Activated CD4-positive, CD25-positive, alpha-beta regulatory T cell treated with anti-CD3 and anti-CD28 coated beads, Interleukin-2, amount 50 U/mL, for 16 hours (primary cell): Measurements from ENCODE around the gene CDS2.

Source experiments
- DNase-seq: peaks from one replicate; pipeline ENCODE4 v3.0.0-alpha.2; 2020; ENCODE audit warnings: low read depth, low spot score

The CDS2 gene

DNA sequence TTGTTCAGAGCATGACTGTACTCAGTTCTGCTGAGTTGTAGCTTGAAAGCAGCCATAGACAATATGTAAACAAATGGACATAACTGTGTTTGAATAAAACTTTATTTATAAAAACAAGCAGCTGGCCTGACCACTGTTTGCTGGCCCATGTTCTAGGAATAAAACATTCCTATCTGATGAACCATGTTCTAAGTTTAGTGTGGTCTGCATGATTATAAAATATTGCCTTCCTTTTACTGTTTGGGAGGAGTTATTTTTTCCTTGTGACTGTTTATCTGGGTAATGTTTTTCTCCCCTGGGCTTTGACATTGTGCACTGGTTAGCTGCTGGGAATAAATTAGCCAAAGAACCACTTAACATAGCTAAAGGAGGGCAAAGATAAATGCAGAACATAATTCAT is 55.1 kb downstream of the CDS2 start:
- DNase-seq: no peak

DNA sequence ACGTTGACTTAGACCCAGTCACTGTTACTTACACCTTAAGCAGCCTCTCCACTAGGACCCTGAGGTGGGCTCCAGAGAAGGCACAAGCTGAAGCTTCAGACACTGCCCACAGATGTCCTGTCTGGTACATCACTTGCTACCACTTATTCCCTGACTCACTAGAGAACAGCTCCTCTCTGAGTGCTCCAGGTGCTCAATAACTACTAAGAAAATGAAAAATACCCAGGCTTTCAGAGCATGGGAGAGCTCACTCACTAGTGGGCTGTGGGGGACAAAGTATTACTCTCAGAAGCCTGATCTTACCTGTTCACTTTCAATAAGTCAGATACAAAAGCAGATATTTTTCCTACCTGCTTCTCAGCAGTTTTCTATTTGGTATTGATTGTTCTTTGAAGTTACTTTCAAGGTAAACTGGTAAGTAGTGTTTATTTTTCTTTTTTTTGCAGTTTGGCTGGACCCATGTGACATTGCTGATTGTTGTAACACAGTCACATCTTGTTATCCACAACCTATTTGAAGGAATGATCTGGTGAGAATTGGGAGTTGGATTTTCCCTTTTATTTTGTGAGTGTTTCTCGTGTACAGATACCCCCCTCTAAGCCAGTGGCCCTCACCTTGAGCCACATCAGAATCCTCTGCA is 55.9 kb downstream of the CDS2 start:
- no peak for DNase-seq

DNA sequence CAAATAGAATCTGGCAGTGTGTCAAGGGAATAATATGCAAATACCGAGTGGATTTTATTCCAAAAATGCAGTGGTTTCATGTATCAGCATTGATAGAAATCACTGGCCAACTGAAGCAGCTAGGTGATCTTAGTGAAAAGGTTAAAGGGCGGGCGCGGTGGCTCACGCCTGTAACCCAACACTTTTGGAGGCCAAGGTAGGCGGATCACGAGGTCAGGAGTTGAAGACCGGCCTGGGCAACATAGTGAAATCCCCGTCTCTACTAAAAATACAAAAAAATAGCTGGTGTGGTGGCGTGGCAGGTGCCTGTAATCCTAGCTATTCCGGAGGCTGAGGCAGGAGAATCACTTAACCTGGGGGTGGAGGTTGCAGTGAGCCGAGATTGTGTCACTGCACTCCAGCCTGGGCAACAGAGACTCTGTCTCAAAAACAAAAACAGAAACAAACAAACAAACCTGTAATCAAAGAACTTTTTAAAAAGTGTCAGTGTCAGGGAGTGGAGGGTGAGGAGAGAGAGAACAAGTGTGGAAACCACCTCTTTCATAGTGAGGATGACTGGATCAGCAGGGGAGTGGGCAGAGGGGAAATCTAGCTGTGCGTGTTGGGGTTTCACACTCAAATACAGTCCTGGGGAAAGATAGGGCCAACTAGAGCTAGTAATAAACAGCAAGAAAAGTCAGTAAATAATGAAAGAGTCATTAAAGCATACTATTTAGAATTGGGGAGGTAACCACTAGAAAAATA is 57.1 kb downstream of the CDS2 start:
- DNase-seq: no peak

DNA sequence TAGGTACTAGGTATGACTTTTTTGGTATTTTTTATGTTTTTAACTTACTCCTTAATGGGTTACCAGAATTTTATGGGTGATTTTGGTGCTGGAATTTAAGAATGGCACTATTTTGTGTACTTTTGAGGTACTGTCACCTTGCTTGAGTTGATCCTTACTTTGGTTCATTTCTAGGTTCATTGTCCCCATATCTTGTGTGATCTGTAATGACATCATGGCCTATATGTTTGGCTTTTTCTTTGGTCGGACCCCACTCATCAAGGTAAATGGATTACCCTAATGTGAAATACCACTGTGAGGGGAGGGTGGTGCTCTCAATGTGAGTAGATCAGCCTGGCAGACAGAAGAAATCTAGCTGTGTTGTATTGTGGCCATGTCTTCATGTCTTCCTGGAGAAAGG is 57.9 kb downstream of the CDS2 start:
- no peak for DNase-seq

DNA sequence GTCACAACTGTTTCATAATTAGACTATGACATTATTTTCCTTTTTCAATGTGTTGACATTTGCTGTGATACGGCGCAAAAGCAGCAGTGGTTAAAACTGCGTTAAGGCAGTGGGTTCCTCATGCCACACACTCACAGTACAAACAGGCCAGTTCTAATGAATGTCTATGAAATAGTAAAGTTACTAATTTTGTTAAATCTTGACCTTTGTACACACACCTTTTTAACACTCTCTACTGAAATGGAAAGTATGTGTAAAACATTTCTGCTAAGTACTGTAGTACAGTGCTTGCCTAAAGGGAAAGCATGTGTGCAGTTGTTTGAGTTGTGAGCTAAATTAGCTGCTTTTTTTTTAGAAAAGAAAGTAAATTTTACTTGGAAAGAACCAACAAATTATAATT is 60.3 kb downstream of the CDS2 start:
- DNase-seq: no peak

DNA sequence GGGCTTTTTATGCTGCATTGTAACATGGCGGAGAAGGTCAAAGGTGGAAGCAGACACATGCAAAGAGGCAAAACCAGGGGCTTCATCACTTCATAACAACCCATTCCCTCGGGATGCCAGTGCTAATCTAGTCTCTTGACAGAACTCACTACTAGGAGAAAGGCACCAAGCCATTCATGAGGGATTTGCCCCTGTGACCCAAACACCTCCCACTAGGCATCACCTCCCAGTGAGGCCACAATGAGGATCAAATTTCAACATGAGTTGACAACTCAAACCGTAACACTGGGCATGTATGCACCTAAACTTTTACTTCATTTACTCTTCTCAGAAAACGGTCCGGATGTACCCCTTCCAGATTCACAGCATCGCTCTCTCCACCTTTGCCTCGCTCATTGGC is 61.9 kb downstream of the CDS2 start:
- DNase-seq: no peak

DNA sequence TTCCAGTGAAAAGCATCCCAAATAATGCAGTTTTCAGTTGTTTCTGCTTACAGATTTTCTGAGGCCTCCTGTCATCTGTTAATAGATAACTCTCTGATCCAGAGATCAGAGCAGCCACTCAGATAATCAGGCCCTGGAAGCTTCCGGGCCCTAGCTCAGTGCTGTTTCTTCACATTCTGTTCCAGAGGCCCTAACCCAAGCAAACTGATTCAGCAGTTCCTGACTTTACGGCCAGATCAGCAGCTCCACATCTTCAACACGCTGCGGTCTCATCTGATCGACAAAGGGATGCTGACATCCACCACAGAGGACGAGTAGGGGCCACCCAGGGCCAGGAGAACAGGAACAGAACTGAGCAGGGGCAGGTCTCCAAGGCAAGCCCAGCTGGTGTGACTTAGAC is 63.1 kb downstream of the CDS2 start:
- no peak for DNase-seq

DNA sequence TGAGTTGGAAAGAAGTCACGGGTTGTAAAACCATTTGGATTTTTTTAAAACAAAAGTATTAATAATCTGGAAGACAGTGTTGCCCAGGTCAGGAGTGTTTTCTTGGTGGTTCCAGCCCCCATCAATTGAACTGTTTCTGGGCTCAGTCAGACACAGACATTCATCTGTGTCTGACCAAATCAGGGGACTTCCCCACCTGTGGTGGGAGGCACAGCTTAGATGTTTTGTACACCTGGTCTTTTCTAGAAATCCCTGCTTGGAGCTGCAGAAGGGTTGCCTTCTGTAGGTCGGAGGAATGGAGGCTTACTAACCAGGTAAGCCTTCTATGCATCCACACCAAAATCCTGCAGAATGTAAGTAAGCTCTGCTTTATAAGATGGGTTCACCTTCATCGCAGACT is 63.6 kb downstream of the CDS2 start:
- no peak for DNase-seq

DNA sequence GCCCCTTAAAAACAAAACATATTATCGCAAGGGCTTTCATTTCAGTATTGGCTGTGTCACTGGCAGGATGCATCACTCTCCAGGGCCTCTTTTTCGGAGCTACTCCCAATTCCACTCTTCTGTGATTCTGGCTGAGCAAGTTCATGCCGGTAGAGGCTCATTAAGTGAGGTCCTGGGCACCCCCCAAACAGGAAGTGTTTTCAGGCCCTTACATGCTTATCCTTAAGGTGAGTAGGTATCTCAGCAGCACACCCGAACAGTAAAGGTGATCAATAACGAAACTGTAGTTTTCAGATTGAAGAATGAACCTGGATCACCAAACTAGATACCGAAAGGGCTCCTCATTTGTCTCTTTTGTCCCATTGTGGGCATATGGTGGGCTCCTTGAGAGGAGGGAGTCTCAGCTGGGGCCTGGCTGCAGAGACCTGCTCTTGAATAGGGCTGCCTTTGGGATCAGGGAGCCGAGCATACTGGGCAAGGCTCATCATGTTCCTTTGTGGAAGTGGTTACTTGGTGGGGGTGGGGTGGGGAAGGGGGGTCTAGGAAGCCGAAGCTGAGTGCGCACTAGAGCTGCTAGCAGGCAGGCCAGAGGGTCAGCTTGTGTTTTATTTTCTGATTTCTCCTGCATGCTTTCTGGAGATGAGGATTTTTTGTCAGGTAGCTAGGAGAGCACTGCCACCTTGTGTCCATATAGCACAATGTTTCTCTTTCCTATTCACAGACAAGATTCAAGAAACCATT is 65.2 kb downstream of the CDS2 start:
- no peak for DNase-seq

DNA sequence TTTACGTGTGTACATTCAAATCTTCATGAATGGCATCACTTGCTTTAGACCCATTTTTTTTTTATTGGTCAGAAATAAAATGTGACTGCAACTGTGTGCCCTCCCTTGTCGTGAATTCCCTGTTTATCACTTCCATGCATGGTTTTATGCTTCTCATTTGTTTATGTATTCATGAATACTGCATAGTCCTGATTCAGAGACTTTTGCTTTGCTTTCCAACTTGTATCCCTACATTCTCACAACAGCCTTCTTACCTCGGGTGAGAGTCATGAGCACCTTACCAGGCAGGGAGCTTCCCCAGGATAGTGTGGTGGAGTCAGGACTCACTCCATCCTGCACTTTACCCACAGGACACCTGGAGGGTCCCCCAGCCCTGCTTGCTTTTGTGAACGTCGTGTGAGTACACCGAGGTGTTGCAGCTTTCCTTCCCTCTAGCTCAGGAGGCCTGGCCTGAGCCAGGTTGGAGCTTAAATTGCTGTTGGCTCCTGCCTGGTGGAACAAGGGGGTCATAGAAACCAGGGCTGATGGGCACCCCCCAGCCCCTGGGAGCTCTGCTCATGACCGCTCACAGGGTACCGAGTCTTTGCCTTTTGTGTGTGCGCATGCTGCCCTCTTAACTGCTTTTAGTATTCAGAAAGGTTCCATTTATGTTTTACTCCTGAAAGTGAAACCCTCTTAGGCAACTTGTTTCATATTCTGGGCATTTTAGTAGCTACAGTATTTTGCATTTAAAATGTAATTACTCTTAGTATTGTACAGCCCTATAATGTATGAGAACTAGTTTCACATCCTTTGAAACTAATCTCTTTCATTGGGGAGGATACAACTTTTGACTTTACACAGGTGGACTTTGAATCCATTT is 66.0 kb downstream of the CDS2 start:
- no peak for DNase-seq

DNA sequence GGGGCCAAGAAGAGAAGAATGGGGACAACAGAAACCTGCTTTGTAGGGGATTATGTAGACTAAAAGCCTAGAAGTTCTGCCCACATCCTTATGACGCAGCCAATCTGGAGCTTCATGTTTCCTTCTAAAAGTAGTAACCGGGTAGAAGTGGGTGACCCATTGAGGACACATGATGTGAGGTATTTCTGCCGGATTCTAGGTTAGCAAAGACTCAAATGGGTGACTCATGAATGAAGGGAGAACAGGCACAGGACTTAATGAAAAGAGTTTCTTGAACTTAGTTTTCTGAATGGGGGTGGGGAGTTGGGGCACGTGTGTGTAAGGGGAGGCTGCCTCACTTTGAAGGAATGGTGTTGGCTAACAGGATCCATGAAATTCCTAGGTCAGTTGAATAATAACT is 68.8 kb downstream of the CDS2 start:
- DNase-seq: no peak

DNA sequence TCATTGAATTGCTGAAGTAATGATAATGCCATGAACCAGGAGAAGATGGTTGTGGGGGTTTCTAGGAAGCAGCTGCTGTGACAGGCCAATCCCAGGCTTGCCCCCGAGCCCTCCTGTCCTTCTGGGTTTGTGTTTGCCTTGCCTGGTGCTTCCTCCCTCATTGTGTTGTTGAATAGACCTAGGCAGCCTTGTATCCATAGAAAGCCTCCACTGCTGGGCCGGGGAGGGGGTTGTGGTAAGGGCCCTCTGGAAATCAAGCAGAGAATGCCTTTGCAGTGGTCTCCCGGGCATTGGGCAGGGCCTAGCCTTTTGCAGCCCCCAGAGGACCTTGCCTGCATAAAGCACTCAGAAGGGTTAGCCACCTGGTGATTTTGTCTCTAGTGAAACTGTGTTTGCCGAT is 69.3 kb downstream of the CDS2 start:
- no peak for DNase-seq

DNA sequence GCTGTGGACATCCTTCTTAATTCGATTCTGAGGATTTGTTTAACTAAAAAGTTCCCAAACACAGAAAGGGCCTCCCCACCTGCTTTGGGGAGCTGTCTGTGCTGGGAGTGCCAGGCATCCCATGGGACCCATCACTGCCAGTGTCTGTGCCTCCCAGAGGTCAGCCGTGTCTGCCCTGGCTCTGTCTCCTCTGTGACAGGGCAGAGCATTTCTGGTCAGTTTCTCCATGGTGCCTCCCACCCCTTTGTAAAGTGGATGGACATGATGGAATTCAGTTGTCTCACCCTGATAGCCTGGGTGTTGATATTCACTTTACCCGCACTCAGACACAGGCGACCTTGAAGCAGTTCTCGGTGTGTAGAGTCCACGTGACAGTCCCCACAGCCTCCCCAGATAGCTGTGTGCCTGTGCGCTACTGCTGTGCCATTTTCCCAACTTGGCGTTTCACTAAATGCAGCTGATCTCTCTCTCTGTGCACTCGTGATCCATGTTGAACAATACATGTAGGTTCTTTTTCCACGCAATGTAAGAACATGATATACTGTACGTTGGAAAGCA is 70.5 kb downstream of the CDS2 start:
- DNase-seq: no peak

DNA sequence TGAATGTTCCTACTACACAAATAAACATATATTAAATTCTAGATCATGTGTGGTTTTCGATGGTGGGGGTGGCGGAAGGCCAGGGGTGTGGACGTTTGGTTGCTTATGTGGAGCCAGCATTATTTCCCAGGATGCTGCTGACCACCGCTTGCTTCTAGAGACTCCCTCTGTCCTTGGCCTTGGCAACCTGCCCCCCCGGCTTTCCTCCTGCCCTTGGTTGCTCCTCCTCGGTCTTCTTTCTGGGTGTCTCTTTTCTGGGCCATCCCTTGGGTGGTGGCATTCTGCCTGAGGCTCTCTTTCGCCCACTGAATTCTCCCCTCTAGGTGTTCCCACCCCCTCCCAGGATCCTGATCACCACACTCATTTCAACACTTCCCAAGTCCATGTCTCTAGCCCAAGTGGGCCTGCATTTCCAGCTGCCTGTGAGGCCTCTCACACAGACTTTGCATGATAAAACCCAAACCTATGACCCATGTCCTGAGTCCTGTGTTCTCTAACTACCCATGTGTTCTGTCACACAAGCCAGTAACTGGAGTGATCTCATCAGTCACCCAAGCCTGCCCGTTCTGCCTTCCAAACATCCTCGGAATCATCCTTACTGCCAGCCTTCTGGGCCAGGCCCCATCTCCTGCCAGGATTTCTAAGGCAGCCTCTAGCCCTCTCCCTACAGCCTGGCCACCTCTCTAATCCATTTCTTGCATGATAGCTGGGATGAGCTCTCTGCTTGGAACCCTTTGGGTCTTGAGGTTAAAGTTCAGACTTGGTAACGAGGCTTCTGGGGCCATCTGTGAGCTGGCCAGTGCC is 71.2 kb downstream of the CDS2 start:
- DNase-seq: no peak

DNA sequence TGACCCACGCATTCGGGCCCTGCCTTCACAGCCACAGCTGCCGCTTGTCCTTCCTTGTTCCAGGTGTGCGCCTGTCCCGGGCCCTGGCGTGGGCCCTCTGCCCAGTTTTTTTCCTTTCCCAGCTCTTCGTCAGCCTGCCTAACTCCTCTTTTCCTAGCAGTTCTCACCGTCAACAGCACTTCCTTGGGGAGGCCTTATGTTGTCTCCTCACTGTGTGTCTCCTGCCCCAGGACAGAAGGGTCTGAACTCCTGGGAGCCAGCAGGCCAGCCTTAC is 71.8 kb downstream of the CDS2 start:
- no peak for DNase-seq

DNA sequence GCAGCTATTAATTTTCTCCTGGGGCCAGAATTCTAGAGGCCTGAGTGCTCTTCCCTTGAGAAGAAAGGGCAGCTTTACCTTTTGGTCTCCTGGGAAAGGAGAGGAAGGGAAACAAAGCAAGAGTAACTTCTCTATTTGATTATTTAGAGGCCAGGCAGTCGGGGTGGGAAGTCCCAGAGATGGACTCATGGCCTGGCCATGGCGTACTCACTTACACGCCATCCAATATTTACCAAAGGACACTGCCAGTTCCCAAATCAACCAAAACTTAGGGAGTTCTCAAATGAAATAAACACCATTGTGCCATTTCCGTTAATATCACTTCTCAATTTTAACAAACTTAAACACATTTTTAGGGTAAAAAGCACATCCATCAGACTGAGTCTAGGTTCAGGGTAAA is 76.6 kb downstream of the CDS2 start:
- no peak for DNase-seq

DNA sequence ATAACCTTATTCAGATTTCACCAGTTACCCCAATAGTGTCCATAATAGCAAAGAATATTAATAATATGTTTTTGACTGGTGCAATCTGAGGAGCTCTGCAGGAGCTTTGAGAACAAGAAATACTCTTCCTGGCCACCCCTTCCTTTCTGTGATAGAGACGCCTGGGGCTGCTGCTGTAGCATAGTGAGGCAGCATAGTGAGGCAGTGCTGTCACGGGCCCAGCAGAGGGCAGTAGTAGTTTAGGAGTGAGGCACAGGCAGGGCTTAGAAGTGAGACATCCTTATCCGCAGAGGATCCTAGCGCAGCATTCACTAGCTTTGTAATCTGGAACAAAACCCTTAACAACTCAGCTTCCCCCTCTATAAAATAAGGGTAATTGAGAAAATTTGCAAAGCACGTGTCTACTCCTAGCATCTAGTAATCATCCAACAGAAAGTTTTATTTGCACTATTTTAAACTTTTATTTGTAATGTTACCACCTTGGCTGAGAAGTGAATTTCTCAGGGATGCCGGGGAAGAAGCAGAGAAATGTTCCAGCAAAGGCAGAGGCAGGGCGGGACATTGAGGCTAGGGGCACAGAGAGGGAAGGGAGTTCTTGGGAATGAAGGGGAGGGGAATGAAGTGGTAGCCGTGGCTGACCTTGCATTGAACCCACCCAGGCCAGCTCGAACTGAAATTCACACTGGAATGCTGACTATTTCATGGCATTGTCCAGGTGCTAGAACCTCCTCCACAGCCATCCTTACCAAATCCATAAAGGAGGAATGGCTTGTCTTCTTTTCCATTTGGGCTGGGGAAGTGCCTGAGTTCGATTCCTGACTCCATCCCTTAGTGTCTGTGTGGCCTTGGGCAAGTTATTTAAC is 78.8 kb downstream of the CDS2 start:
- peak; percentile 19 for DNase-seq

DNA sequence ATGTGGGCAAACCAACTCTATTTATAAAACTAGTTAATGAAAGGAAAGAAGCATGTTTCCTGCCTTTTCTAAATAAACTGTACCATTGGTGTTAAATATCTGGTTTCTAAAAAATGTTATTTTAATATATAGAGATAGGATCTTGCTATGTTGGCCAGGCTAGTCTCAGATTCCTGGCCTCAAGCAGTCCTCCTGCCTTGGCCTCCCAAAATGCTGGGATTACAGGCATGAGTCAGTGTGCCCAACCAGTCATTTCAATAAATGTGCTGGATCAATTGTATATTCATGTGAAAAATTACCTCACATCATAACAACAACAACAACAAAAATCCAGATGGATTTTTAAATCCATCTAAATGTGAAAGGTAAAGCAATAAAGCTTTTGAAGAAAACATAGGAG is 80.3 kb downstream of the CDS2 start:
- no peak for DNase-seq

DNA sequence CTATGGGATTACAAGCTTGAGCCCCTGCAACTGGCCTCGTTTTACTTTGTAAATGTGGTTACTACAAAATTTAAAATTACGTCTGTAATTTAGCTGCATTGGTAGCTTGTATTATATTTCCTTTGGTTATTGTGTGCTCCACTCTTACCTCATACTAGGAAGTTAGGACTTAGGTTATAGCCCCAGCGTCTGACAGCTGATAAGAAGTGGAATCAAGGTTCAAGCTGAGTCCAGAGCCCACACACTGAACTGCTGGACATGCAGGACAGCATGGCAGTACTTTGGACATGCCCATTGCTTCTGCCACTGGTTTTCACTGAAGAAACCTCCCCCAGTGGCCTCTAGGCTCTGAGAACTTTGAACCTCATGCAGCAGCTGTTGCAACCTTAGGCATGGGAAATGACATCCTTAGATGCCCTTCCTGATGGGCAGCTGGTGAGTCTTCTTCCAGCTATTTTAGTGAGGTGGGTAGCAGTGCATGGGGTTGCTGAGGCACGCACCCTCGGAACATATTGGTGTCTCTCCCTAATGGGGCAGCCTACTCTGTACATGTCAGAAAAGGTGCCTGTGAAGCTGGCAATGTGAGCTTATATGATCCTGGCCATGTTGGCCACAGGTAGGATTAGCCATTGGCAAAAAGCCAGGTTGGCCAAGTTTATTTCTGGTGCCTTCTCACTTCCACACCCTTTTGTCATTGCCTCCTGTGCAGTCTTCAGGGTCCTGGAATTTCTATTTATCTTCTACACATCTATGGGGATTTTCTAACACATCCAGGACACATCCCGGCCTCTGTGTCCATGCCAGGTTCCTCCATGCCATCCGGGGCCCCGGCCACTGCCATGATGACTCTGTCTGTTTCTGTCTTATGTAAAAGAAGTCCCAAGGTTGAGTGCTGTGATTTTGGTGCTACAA is 85.3 kb downstream of the CDS2 start:
- DNase-seq: no peak
